ENCODE measurements around the gene IARS2.
"Not testable (repeated sequence)": the region's sequence is repeated elsewhere in the genome, so short reads cannot be mapped to it uniquely, and the experiment has no call there.

IARS2 gene

DNA sequence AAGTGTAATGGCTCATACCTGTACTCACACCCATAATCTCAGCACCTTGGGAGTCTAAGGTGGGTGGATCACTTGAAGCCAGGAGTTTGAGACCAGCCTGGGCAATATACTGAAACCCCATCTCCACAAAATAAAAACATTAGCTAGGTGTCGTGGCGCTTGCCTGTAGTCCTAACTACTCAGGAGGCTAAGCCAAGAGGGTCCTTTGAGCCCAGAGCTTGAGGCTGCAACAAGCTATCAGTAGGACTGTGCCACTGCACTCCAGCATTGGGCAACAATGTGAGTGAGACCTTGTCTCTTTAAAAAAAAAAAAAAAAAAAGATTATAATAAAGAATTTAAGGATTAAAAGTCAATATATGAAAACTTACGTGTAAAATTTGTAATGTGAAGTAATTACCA is 16.0 kb upstream of the IARS2 start:
- Histone ChIP-seq H3K4me3 (ENCODE audit: low read length) (no peak overlapping the region), H3K36me3 (replicated peaks; ENCODE audit: insufficient read depth, low read length) (no peaks in the 10 kb centered on the region), H2AFZ (ENCODE audit: low read length) (no peak overlapping the region), H3K9me3 (replicated peaks; ENCODE audit: insufficient read depth, low read length) (no peaks in the 10 kb centered on the region), H3K27ac (ENCODE audit: low read length) (no peak overlapping the region), H3F3A (ENCODE audit: insufficient read depth, low read length) (no peaks in the 10 kb centered on the region), H4K20me1 (ENCODE audit: insufficient read depth, low read length) (no peaks in the 10 kb centered on the region), H3K27me3 (replicated peaks; ENCODE audit: insufficient read depth, low read length) (no peaks in the 10 kb centered on the region), H3K79me2 (ENCODE audit: low read length) (no peaks in the 10 kb centered on the region), H3K9ac (ENCODE audit: low read length) (no peak overlapping the region), H3K4me1 (ENCODE audit: low read length) (no peaks in the 10 kb centered on the region), H3K4me2 (ENCODE audit: low read depth, low read length) (no peak overlapping the region), H3K9me2 (replicated peaks; ENCODE audit: insufficient read depth, low read length) (no peaks in the 10 kb centered on the region)
- no peak for TF ChIP-seq EZH2 (optimal IDR thresholded peaks at IDR 0.05; ENCODE audit: low read depth, low read length)
- no peak for TF ChIP-seq EZH2phosphoT487 (IDR thresholded peaks at IDR 0.05; ENCODE audit: low read length)
- TF ChIP-seq, protein P1, sequence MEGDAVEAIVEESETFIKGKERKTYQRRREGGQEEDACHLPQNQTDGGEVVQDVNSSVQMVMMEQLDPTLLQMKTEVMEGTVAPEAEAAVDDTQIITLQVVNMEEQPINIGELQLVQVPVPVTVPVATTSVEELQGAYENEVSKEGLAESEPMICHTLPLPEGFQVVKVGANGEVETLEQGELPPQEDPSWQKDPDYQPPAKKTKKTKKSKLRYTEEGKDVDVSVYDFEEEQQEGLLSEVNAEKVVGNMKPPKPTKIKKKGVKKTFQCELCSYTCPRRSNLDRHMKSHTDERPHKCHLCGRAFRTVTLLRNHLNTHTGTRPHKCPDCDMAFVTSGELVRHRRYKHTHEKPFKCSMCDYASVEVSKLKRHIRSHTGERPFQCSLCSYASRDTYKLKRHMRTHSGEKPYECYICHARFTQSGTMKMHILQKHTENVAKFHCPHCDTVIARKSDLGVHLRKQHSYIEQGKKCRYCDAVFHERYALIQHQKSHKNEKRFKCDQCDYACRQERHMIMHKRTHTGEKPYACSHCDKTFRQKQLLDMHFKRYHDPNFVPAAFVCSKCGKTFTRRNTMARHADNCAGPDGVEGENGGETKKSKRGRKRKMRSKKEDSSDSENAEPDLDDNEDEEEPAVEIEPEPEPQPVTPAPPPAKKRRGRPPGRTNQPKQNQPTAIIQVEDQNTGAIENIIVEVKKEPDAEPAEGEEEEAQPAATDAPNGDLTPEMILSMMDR (IDR thresholded peaks at IDR 0.05; ENCODE audit: low read length) = no peak
- no peak for DNase-seq

DNA sequence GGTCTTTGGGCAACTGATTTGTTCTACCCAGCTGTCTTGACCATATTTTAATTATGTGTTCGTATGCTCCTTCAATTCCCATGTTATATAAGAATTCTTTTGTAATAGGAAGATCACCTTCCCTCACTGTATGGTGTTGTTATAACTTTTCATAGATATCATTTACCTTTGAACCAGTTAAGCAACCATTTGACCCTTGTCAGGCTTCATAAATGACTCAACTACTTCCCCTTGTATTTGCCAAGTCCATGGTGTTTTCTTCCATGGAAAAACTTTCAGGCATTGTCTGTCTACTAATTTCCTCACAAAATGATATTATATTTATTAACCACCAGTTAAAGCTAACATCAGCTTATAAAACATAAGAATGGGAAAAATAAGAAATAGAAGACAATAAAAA is 9.5 kb upstream of the IARS2 start:
- Histone ChIP-seq H3K4me1 (ENCODE audit: low read length) (no peaks in the 10 kb centered on the region), H3K4me3 (ENCODE audit: low read length) (no peak overlapping the region), H3K9ac (ENCODE audit: low read length) (no peak overlapping the region), H3F3A (ENCODE audit: insufficient read depth, low read length) (peaks cover 5% of the 10 kb centered on the region), H3K36me3 (replicated peaks; ENCODE audit: insufficient read depth, low read length) (no peaks in the 10 kb centered on the region), H3K9me2 (replicated peaks; ENCODE audit: insufficient read depth, low read length) (no peaks in the 10 kb centered on the region), H3K79me2 (ENCODE audit: low read length) (peaks cover 23% of the 10 kb centered on the region; the same call in 1 of the 2 replicates), H2AFZ (ENCODE audit: low read length) (no peak overlapping the region), H4K20me1 (ENCODE audit: insufficient read depth, low read length) (no peaks in the 10 kb centered on the region), H3K9me3 (replicated peaks; ENCODE audit: insufficient read depth, low read length) (no peaks in the 10 kb centered on the region), H3K27me3 (replicated peaks; ENCODE audit: insufficient read depth, low read length) (no peaks in the 10 kb centered on the region), H3K27ac (ENCODE audit: low read length) (no peak overlapping the region), H3K4me2 (ENCODE audit: low read depth, low read length) (no peak overlapping the region)
- TF ChIP-seq EZH2phosphoT487 (IDR thresholded peaks at IDR 0.05; ENCODE audit: low read length) (no peak), EZH2 (optimal IDR thresholded peaks at IDR 0.05; ENCODE audit: low read depth, low read length) (no peak)
- TF ChIP-seq, protein P1 (IDR thresholded peaks at IDR 0.05; ENCODE audit: low read length) = no peak
- no peak for DNase-seq

GRCh38 chr1:220086261-220086686 is 7.7 kb upstream of the IARS2 start:
- not testable (repeated sequence) for DNase-seq; H3K27ac ChIP-seq (ENCODE audit: low read length)
- H3F3A ChIP-seq (ENCODE audit: insufficient read depth, low read length) = peaks cover 16% of the 10 kb centered on the region

DNA sequence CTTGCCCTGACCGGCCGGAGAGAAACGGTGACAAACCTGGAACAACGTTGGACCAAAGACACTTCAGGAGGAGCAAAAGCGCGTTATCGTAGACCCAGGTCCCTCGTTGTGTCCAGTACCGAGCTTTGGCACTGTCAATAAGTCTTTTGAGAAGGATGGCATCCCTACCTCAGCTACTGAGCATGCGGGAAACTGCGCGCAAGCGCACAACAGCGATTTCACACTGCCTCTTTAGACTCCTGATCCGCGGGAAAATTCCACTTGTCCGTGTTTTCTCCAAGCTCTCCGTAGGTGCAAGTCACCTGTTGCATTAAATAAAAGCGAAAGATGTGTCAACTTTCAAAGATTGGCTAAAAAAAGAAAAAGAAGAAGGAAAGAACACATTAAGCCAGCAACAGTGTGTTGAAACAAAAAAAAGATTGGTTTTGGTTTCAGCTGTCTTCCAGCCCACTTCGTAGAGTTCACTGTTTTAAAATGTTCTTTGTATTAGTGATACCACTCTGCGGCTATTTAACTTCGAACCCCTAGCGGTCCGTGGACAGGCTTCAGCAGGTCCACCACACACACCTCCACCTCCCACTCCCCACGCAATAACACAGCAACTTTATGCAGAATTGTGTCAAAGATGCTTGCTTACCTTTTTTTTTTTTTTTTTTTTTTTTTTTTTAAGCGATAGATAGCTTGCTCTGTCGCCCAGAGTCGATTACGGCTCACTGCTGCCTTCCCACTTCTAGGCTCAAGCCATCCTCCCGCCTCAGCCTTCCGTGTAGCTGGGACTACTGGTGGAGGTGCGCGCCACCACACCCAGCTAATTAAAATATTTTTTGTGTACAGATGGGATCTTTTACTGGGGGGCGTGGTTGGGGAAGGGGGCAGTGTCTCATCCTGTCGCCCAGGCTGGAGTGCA is 4.0 kb upstream of the IARS2 start, which contains the start of gene BPNT1:
Gene BPNT1 (minus strand): TSS at position 139 of the 907 bp plus-strand sequence. CDS start 9,942 bp downstream, outside the sequence.
- H2AFZ ChIP-seq (ENCODE audit: low read length) = peak within 1 kb of the TSS; percentile 98
- DNase-seq = peak; percentile 100
- peaks cover 25% of the 10 kb centered on the region for H3F3A ChIP-seq (ENCODE audit: insufficient read depth, low read length)
- no peaks in the 10 kb centered on the region for H3K36me3 ChIP-seq (replicated peaks; ENCODE audit: insufficient read depth, low read length)
- H3K9me2 ChIP-seq (replicated peaks; ENCODE audit: insufficient read depth, low read length) = no peaks in the 10 kb centered on the region
- no peaks in the 10 kb centered on the region for H3K9me3 ChIP-seq (replicated peaks; ENCODE audit: insufficient read depth, low read length)
- H3K9ac ChIP-seq (ENCODE audit: low read length) = peak within 1 kb of the TSS; percentile 43; the same call in 1 of the 2 replicates
- H4K20me1 ChIP-seq (ENCODE audit: insufficient read depth, low read length) = no peaks in the 10 kb centered on the region
- TF ChIP-seq EZH2 (optimal IDR thresholded peaks at IDR 0.05; ENCODE audit: low read depth, low read length) (no peak), EZH2phosphoT487 (IDR thresholded peaks at IDR 0.05; ENCODE audit: low read length) (no peak)
- TF ChIP-seq, protein P1 (IDR thresholded peaks at IDR 0.05; ENCODE audit: low read length) = peak; percentile 17; the same call in 1 of the 2 replicates
- peaks cover 9% of the 10 kb centered on the region for H3K4me1 ChIP-seq (ENCODE audit: low read length)
- peak within 1 kb of the TSS; percentile 68 for H3K4me3 ChIP-seq (ENCODE audit: low read length)
- no peaks in the 10 kb centered on the region for H3K27me3 ChIP-seq (replicated peaks; ENCODE audit: insufficient read depth, low read length)
- peak within 1 kb of the TSS; percentile 74; the same call in 1 of the 2 replicates for H3K27ac ChIP-seq (ENCODE audit: low read length)
- peaks cover 32% of the 10 kb centered on the region for H3K79me2 ChIP-seq (ENCODE audit: low read length)
- peak within 1 kb of the TSS; percentile 86 for H3K4me2 ChIP-seq (ENCODE audit: low read depth, low read length)

More at GRCh38 chr1:220086261-220086686, 7.7 kb upstream of the IARS2 start:
- not testable (repeated sequence) for H3K9me2 ChIP-seq (replicated peaks; ENCODE audit: insufficient read depth, low read length); H3K4me1 ChIP-seq (ENCODE audit: low read length); H3K36me3 ChIP-seq (replicated peaks; ENCODE audit: insufficient read depth, low read length); H3K4me2 ChIP-seq (ENCODE audit: low read depth, low read length); H2AFZ ChIP-seq (ENCODE audit: low read length); H3K9me3 ChIP-seq (replicated peaks; ENCODE audit: insufficient read depth, low read length); H3K9ac ChIP-seq (ENCODE audit: low read length); H3K4me3 ChIP-seq (ENCODE audit: low read length); H3K27me3 ChIP-seq (replicated peaks; ENCODE audit: insufficient read depth, low read length); H4K20me1 ChIP-seq (ENCODE audit: insufficient read depth, low read length)
- peaks cover 23% of the 10 kb centered on the region; the same call in 1 of the 2 replicates for H3K79me2 ChIP-seq (ENCODE audit: low read length)

All from MM.1S (cell line).